Measurements from ENCODE around the gene ASAH2.

GRCh38 chr10:50232261-50232639 lies 19.1 kb downstream of the ASAH2 start:
- TF ChIP-seq MAX (IDR thresholded peaks at IDR 0.05) (no peak), CTCF (IDR thresholded peaks at IDR 0.05 in 2 of 3, conservative IDR thresholded peaks at IDR 0.05 in 1 of 3; ENCODE audit: borderline replicate concordance in 1 of 3, insufficient read depth in 1 of 3, low read depth in 2 of 3, low read length in 2 of 3) (no peak), POLR2A (IDR thresholded peaks at IDR 0.05; ENCODE audit: borderline replicate concordance, extremely low read depth, insufficient read depth, insufficient read length) (no peak), CEBPB (IDR thresholded peaks at IDR 0.05; ENCODE audit: low read depth) (no peak)

Data from HCT116 (cell line).